SH-SY5Y (cell line): Measurements from ENCODE around the gene HDDC3.

Experiments
- GATA2 ChIP-seq: IDR thresholded peaks from 2 replicates; pipeline ENCODE4 v1.6.1; 2011; ENCODE audit warnings: mild to moderate bottlenecking, low read depth, low read length
- GATA3 ChIP-seq: IDR thresholded peaks from 2 replicates; pipeline ENCODE4 v1.6.1; 2011; ENCODE audit warnings: low read depth, mild to moderate bottlenecking, low read length, moderate library complexity

DNA sequence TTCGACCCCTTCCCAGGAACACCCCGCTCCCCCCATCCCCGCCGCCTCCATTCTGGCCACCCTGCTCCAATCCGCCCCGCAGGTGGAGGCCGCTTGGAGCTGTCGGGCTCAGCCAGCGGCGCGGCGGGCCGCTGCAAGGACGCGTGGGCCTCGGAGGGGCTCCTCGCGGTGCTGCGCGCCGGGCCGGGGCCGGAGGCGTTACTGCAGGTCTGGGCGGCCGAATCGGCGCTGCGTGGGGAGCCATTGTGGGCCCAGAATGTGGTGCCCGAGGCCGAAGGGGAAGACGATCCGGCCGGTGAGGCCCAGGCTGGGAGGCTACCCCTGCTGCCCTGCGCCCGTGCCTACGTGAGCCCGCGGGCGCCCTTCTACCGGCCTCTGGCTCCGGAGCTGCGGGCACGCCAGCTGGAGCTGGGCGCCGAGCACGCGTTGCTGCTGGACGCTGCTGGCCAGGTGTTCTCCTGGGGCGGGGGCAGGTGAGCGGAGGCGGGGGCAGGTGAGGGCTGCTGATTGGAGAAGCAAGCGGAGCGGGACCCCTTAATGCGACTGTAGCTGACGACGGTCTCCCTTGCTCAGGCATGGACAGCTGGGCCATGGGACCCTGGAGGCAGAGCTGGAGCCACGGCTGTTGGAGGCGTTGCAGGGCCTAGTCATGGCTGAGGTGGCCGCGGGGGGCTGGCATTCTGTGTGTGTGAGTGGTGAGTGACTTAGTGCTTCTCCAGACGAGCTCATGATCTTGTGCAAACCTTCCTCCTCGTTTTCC lies 24.9 kb upstream of the HDDC3 start:
- TF ChIP-seq GATA3, result no peak
- no peak for TF ChIP-seq GATA2
